HG03060 (cell line): ENCODE data around the gene PRPF38B.

ENCODE experiments used
- ATAC-seq: cut with Tn5 transposase; IDR thresholded peaks from one replicate; pipeline ENCODE4 v1.9.1; 2021; ENCODE audit warnings: low read depth, moderate number of reproducible peaks; ENCODE audit not compliant: unreplicated experiment

Gene PRPF38B

DNA sequence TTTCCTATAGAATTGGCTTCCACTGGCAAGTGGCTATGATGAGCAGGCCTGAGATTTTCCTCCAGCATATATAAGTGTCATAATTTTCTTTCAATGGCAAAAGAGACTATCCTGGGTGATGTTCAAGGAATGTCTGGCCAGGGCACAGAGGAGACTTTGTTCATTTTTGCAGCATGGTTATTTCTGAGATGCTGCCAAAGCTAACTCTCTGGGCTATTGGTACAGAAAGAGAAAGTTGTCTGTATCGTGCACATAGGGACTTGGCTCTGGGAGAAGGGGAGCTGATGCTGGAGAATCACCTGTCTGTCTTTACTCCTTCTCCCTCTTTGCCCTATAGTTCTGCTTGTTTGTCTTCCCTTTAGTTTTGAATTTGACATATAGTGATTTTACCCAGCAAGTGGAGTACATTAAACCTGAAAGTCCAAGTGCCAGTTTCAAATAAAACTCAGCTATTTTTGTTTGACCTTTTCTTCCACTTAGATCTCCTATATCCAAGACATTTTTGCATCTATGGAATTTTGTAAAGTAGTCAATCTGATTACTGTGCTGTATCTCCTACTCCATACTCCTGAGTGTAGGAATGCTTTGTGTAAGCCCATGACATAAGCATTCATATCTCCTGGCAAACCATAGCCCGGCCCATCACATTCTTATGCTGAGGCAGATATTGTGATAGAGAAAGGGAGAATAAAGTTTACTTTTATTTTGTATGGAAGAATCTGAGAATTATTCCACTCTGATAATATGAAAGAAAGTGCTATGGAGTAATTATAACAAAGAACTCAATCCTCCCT lies 24.5 kb downstream of the PRPF38B start:
- no peak for ATAC-seq

DNA sequence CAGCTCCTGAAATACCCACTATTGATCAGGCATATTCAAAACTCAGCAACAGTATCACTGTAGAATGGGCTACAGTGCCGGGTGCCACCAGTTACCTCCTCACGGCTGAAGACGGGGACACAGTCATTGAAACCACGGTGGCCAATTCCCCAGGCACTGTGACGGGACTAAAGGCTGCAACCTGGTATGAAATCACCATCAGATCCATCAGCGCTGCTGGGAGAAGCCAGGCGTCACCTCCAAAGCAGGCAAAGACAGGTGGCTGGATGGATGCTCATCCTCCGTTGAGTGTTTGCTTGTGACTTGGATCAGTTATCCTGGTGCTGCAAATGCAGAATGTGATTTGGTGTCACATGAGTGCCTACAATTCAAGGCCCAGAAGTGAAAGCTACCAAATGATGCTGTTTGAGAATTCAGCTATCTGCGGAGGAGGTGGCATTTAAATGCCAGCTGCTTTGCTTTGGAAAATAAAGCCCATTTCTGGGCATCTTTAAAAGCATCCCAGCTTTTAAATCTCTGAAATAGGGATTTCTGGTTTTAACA lies 25.7 kb downstream of the PRPF38B start:
- ATAC-seq = no peak

DNA sequence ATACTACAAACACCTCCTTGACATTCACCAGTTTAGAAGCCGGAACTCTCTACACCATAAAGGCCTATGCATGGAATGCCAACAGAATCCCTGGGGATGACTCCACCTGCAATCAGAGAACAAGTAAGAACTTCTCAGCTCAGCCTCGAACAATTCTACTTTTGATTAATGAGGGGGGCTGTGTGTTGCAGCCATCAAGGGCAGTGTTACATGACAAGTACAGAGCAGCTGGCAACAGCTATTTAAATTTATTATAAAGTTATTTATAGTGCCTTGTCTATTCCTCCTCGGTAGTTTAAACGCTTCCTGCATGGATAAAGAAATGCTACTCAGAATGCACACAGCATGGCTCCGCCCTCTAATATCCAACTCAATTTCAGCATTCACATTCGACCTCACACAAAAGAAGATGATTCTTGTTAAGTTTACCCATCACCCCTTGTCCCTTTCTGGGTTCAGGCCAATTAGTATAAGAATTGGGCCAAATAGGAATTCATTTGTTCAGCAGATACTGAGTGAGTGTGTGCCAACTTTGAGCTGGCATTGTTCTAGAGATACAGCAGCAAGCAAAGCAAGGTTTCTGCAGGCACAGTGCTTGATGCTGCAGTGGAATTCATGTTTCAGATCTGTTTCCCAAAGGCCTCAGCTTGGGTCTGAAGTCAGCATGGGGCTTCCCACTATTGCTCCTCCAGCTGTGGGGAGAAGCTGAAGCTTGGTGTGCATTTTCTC lies 27.0 kb downstream of the PRPF38B start:
- no peak for ATAC-seq

DNA sequence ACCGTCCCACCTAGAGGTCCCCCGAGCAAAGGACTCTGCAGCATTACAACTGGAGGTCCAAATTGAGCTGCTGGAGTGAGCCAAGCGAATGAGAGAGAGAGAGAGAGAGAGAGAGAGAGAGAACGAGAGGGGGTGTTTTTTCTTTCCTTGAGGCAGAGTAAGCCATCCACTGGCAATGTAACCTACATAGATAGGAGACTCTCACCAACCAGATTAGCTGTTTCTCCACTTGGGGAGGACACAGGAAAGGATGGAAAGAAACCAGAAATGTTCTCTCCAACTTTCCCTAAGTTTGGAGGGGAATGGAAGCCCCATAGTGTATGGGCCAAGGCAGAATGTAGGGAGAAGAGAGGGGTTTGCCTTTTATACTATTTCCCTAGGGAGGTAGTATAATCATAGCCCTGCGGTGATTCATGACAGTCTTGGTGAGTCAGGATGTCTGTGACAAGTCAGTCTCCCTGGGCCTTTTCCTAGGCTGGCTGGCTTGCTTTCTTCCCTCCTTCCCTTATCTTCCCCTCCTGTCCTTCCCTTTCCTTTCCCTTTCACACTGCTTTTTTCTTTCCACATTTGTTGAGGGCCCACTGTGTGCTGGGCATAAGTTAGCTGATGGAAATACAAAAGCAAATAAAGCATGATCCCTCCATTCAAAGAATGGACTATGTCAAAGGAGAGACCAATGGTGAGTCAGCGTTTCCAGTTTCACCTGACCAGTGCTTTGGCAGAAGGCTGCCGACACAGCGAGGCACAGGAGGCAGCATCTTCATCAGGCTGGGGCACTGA lies 27.7 kb downstream of the PRPF38B start:
- ATAC-seq = no peak

DNA sequence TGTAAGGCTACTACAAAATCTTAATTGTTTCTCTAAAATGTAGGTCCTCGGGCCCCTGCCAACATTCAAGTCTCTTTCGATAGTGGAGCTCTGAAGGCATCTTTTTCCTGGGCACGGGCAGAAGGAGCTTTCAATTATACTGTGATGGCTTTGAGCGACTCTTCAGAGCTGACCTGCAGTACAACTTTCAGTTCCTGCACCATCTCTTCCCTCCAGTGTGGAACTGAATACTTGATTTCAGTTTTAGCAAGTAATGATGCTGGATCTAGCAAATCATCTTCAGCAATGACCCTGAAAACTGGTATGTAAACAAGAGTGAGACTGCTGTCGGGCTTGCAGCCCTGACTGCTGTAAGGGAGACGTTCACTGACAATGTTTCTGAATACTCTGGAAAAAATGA lies 30.2 kb downstream of the PRPF38B start:
- no peak for ATAC-seq

DNA sequence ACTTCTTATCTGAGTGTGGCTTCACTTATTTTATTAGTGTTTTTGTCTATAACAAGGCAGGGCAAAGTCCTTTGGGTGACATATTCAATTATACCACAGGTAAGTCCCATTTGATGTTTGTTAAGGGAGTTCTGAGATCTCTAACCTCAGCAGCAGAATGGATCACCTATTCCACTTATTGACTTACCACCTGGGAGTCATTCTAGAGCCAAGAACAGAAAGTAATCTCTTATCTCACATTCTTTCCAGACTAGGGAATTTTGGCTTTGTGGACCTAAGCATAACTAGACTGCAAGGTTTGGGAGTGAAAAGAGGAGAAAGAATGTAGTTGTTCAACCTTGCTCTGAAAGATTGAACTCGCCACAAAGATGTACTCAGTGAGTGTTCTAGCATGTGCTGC lies 33.8 kb downstream of the PRPF38B start:
- no peak for ATAC-seq

DNA sequence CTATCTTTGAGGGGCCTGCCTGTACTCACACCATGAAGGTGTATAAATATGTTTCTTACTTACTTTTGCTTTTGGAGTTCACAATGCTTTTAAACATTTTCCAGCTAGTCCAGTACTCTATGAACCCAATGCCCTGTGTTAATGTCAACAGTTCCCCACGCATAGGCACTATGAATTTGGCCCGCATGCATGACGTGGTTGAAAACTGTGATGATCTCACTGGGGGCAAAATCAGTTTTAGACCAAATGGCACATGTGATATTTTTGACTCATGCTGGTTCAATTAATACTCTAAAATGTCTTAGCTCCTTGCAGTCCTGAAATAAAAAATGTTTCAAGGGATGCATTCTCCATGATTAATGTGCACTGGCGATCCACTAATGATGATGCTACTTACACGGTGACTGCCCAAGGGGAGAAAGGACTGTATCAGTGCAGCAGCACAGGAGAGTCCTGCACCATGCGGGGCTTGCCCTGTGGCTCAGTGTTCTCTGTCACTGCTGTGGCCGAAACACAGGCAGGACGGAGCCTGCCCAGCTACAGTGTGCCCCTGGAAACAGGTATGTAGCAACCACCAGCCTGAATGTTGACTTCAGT lies 36.3 kb downstream of the PRPF38B start:
- ATAC-seq = no peak

DNA sequence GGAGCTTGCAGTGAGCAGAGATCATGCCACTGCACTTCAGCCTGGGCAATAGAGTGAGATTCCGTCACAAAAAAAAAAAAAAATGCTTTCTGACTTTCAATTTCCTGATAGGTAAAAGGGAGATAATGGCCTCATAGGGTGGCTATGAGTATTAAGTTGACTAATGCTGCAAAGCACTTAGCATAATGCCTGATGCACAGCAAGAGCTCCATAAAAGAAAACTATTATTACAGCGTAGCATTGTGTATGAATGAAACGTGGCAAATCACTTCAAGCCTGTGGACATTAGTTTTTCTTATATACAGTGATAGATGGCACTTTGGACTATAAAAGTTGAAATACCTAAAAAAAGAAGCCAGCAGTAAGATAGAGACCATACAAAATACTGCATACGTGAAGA lies 37.4 kb downstream of the PRPF38B start:
- ATAC-seq = no peak

DNA sequence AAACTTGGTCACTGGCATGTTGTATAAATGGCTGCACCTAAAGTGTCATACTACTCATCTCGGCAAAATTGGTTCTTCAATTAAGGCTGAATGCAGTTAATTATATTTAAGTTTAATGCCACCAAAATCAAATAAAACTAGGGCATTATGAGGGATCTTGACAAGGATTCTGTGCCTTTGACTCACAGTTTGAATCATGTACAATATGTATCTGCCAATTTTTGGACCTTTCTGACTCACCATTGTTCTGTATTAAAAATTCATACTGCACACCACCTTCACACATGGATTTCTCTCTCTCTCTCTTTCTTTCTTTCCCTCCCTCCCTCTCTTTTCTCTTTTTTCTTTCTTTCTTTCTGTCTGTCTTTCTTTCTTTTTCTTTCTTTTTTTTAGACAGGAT lies 40.3 kb downstream of the PRPF38B start:
- ATAC-seq = no peak

DNA sequence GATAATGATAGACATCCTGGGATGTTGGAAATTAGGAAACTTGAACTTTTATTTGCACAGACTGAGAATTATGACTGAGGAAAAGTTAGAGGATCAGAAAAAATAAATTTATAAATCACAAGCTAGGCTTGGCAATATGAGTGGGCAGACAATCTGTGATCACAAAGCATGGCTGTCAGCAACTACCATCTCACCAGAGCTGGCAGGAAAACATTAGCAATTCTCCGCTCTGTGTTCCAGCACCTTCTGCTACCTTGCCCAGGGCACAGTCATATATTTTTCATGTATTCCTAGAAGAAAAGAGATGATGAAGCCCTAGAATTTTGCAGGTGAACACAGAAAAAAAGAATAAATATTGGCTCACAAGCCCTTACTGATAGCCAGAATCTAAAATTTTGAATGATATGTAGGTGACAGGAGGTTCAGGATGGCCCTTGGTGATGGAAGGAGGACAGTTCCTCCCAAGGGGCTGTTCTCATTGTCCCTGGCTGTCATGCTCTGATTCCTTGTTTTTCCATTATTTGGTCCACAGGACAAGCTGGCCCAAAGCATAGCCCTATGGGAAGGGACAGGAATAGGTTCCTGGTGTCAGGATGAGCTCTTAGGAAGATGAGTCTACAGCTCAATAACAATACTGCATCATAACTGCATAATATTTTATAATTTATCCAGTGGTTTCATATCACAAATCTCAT lies 42.2 kb downstream of the PRPF38B start:
- ATAC-seq = no peak

DNA sequence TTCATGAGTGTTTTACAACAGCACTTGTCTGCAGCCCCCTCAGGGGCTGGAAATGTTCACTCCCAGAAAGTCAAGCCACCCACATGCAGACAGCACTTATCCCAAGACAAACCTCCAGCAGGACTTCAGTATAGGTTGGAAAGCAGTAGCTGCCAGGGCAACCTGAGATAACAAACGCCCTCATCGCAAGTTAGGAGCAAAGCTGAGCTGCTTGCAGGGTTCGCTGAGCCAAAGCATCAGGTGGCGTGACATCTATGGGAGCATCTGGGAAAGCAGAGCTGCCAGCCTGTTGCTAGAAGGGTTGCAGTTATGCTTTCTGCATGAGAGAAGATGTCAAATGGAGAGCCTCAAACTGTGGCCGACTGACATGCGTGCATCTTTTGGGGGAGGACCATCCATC lies 50.1 kb downstream of the PRPF38B start:
- no peak for ATAC-seq

DNA sequence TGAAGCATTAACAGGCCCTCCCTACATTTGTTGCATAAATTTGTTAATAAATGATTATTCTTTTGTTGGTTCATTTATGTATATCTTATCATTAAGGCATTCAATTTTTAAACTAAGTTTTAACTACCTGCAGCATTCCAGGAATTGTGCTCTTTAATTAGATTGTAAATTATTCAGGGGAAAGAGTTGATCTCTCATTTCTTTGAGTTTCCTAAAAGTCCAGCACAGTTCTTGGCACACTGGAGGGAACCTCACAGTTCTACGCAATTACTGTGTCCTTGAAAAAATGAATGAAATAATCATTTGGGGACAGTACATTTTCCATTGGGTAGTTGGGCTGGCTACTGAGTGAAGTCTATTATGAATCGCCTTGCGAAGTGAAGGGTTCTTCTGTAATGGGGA lies 53.9 kb downstream of the PRPF38B start:
- no peak for ATAC-seq

DNA sequence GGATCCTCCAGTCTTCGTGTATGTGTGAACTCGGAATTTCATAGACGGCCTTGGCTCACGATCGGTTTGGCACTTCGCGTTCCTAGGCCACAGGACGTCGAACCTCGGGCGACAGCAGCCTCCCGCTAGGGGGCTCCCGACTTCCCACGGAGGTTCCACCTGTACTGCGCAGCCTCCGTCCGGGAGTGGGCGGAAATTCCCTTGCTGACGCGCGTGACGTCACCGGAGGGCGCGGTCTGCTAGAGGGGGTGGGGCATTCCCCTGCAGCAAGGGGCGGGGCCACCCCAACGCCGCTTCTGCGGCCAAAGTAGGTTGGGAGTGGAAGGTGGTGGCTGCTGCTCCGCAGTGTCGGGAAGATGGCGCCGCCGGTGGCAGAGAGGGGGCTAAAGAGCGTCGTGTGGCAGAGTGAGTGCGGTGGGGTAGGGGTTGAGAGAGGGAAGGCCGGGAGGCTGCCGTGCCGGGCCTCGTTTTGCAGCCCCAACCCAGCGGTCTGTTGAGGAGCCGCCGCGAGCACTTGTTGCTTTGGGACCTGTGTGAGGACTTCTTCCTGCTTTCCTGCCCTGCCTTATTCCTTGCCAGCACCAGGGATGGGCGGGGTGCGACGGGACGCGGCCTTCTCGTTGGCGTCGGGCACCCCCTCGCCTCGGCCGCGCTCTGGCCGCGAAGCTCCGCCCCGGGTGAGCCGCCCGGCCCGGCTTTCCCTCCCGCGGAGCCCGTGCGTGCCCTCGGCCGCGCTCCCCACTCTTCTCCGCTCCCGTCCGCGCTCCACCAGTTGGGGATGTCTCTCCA lies 54.5 kb downstream of the PRPF38B start, which contains the start of gene STXBP3:
STXBP3 (plus strand) TSS at position 293 of the 789 bp plus-strand sequence; CDS start at position 357, 64 bp downstream.
- peak; percentile 77 for ATAC-seq

DNA sequence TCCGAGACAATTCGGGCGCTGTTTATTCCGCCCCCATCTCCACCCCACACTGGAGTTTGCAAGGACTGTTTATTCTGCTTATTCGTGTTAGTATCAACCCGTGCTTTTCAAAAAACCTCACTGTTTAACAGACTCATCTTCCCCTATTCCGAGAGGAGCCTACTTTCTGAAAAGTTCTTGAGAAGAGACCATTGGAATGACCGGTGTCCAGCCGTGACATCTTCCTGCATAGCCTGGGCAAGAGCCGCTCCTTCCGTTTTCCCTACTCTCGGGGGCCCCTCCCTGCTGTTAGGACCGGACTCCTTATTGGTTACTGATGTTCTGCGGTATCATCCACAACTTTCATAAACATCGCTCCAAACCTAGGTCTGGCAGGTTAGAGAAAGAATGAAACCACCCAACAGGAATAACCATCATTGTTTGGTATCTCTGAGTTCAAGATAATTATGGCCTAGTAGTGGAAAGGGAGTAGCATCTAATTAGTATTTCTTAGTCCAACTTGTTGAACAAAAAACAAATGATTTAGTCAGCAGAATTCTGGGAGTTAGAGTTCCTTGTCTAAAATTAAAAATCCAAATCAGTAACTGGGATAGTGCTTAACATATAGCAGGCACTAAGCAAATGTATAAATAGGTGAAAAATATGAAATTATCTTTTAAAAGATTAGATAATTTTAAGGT lies 55.2 kb downstream of the PRPF38B start:
- ATAC-seq = no peak

DNA sequence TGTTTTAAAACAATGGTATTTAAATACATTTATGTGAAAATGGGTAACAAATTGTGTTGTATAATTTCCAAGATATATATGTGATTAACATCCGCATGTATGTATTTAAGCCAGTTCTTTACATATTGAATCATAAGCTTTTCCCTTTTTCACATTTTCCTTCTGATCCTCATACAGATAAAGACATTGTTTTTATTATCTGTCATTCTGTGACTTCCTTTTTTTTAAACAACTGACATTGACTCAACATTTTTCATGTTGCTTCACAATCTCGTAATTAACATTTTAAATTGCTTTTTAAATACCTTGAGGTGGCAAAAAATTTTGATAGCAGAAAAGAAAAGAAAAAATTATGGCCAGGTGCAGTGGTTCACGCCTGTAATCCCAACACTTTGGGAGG lies 55.8 kb downstream of the PRPF38B start:
- no peak for ATAC-seq

DNA sequence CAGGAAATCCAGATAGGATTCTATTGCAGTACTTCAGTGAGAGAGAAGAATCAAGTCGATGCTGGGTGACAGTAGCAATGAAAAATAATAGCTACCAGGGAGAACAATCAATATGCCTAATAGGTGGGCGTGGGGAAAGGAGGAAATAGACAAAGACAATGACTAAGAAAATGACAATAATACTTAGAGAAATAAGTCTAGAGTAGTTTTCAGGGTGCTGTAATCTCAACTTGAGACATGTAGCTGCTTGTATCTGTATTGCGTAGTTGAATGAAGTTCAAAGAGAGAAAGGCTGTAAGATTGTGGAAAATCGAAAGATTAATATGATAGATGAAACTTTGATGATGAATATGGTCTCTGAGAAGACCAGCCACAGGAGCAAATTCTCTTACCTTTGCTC lies 57.0 kb downstream of the PRPF38B start:
- no peak for ATAC-seq

DNA sequence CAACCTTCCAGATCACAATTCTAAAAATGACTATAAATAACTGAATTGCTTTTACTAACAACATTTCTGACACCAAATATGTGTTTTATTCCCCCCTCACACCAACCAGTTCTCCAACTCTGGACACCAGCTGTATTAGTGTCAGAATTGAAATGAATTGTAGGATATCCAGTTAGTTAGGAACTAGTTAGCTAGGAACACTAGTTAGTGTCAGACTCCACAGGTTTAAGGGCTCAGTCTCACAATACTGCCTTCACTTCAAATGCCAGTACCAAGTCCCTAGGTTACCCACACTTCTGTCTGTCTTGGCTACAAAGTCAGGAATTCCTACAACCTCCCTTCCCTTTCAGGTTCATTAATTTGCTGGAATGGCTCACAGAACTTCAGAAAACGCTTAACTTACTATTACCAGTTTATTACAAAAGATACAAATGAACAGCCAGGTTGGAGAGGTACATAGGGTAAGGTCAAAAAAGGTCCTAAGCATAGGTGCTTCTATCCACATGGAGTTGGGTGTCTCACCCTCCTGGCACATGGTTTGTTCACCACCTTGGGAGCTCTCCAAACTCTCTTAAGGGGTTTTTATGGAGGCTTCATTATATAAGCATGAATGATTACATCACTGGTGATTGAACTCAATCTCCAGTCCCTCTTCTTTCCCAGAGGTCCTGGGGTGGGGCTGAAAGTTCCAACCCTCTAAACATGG lies 58.5 kb downstream of the PRPF38B start:
- no peak for ATAC-seq
